SH-SY5Y (cell line): ENCODE data around the gene ADH1C.

Source experiments
- GATA2 ChIP-seq: IDR thresholded peaks from 2 replicates; pipeline ENCODE4 v1.6.1; 2011; ENCODE audit warnings: mild to moderate bottlenecking, low read depth, low read length
- GATA3 ChIP-seq: IDR thresholded peaks from 2 replicates; pipeline ENCODE4 v1.6.1; 2011; ENCODE audit warnings: low read depth, mild to moderate bottlenecking, low read length, moderate library complexity

DNA sequence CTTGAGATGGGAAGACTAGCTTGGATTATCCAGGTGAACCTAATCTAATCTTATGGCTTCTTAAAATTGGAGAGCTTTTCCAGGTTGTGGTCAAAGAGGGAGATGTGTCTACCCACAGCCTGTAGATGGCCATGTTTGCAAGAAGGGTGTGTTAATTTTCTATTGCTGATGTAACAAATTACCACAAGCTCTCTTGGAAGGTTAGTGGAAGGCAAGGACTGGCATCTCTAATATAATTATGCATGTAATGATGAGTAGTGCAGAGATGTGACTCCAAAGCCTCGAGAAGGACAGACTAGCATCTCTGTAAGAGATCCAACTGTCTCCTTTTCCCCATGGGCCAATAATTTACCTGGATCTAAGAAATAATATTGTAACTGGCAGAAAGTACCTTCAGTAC, 28.2 kb downstream of the ADH1C start:
- no peak for TF ChIP-seq GATA2
- no peak for TF ChIP-seq GATA3
